ENCODE data around the gene RCCD1.

RCCD1 gene

GRCh38 chr15:90945091-90945490 is 9.6 kb upstream of the RCCD1 start:
- no peak for DNase-seq

- DNase-seq = no peak
Observed at GRCh38 chr15:90946538-90946937, 8.1 kb upstream of the RCCD1 start.

GRCh38 chr15:90946941-90947576 is 7.6 kb upstream of the RCCD1 start:
- DNase-seq = no peak

GRCh38 chr15:90947577-90948357 is 6.9 kb upstream of the RCCD1 start:
- DNase-seq = no peak

- no peak for DNase-seq
Observed at GRCh38 chr15:90948506-90948905, 6.2 kb upstream of the RCCD1 start.

GRCh38 chr15:90949979-90950675 is 4.6 kb upstream of the RCCD1 start:
- no peak for DNase-seq

GRCh38 chr15:90950676-90951075 is 4.0 kb upstream of the RCCD1 start:
- DNase-seq = no peak

GRCh38 chr15:90952901-90953677 is 1.6 kb upstream of the RCCD1 start:
- DNase-seq = no peak

GRCh38 chr15:90953947-90954711 is 555 bp upstream of the RCCD1 start:
- DNase-seq = no peak

GRCh38 chr15:90955624-90956273 is 1.1 kb downstream of the RCCD1 start:
- no peak for DNase-seq

GRCh38 chr15:90956274-90957030 is 1.8 kb downstream of the RCCD1 start:
- DNase-seq = peak; percentile 8

- DNase-seq = no peak
Observed at GRCh38 chr15:90957031-90957790, 2.5 kb downstream of the RCCD1 start.

GRCh38 chr15:90957791-90958190 is 3.1 kb downstream of the RCCD1 start:
- DNase-seq = no peak

- no peak for DNase-seq
Observed at GRCh38 chr15:90959028-90959595, 4.4 kb downstream of the RCCD1 start.

- peak; percentile 70 for DNase-seq
Observed at GRCh38 chr15:90959894-90960293, 5.2 kb downstream of the RCCD1 start.

GRCh38 chr15:90960298-90961091 is 5.8 kb downstream of the RCCD1 start:
- peak; percentile 20 for DNase-seq

GRCh38 chr15:90962021-90962420 is 7.3 kb downstream of the RCCD1 start:
- DNase-seq = no peak

GRCh38 chr15:90966262-90966661 is 11.6 kb downstream of the RCCD1 start:
- DNase-seq = no peak

- no peak for DNase-seq
Observed at GRCh38 chr15:90967206-90967605, 12.5 kb downstream of the RCCD1 start.
